Suprapubic skin (tissue), 4 donors: ENCODE measurements around the gene CDHR4. TPM values are rescaled to one million over a fixed set of nuclear protein-coding genes. Genes with fewer than 3 reads are reported as not detected.

Experiments
- DNase-seq, 2 donors: peaks; one replicate each; pipeline ENCODE4 v3.0.0-alpha.2; 2019; ENCODE audit warnings: low spot score in 2 of 2
- H3K27ac ChIP-seq: fragments of 200-600 bp; sonication (generic); one replicate; pipeline ENCODE4 v1.5.1; 2019
- H3K27me3 ChIP-seq: fragments of 200-600 bp; sonication (generic); one replicate; pipeline ENCODE4 v1.5.1; 2019
- H3K36me3 ChIP-seq: fragments of 200-600 bp; sonication (generic); one replicate; pipeline ENCODE4 v1.5.1; 2019
- H3K4me1 ChIP-seq: fragments of 200-600 bp; sonication (generic); one replicate; pipeline ENCODE4 v1.5.1; 2019
- H3K4me3 ChIP-seq: fragments of 200-600 bp; sonication (generic); one replicate; pipeline ENCODE4 v1.5.1; 2019; ENCODE audit warnings: mild to moderate bottlenecking
- H3K9me3 ChIP-seq: fragments of 200-600 bp; sonication (generic); one replicate; pipeline ENCODE4 v1.5.1; 2019
- CTCF ChIP-seq, 2 donors: fragments of 200-600 bp in 1 of 2; fragments of 450-650 bp in 1 of 2; sonication (generic) in 1 of 2; IDR thresholded peaks; one replicate each; pipeline ENCODE4 v1.5.1; 2016 to 2019; ENCODE audit warnings: antibody characterized with exemption in 2 of 2, mild to moderate bottlenecking in 1 of 2, moderate library complexity in 1 of 2
- EP300 ChIP-seq: sonication (generic); formaldehyde crosslinking; IDR thresholded peaks from one replicate; pipeline ENCODE4 v1.6.1; 2017; ENCODE audit warnings: antibody characterized with exemption
- POLR2A ChIP-seq, 2 donors: fragments of 450-650 bp; IDR thresholded peaks; one replicate each; pipeline ENCODE4 v1.6.1; 2017; ENCODE audit warnings: antibody characterized with exemption in 2 of 2, mild to moderate bottlenecking in 2 of 2, moderate library complexity in 2 of 2
- POLR2AphosphoS5 ChIP-seq, 3 donors: sonication (generic); formaldehyde crosslinking; IDR thresholded peaks; one replicate each; pipeline ENCODE4 v1.6.1; 2017; ENCODE audit warnings: antibody characterized with exemption in 3 of 3
- WGBS: methylation state at CpG from one replicate; pipeline ENCODE4 v1.1.5; 2018; 5-methylcytosine and 5-hydroxymethylcytosine counted together
- total RNA-seq, 4 donors: library from RNA; depleted of rRNA; stranded (reverse); fragments of >200 nt; gene quantifications; one replicate each; pipeline ENCODE4 v1.1.0, GENCODE V29; 2016

Gene CDHR4
- total RNA-seq, 4 donors from 2014 or later, result 0.45 to 0.89 TPM; not detected in 2

GRCh38 chr3:49771340-49771938, 28.2 kb downstream of the CDHR4 start:
- no peak overlapping the region for H3K27ac ChIP-seq
- no peak for DNase-seq
- H3K27me3 ChIP-seq, result no peaks in the 10 kb centered on the region
- no peaks in the 10 kb centered on the region for H3K9me3 ChIP-seq
- H3K4me1 ChIP-seq, result peaks cover 3% of the 10 kb centered on the region
- peaks cover 6% of the 10 kb centered on the region for H3K36me3 ChIP-seq
- WGBS, result 71% methylated on average over 1 of the region's 1 CpG
- no peak overlapping the region for H3K4me3 ChIP-seq
- TF ChIP-seq CTCF (IDR thresholded peaks at IDR 0.05) (no peak), POLR2A (IDR thresholded peaks at IDR 0.05) (no peak), EP300 (no peak), POLR2AphosphoS5 (IDR thresholded peaks at IDR 0.05) (no peak)

DNA sequence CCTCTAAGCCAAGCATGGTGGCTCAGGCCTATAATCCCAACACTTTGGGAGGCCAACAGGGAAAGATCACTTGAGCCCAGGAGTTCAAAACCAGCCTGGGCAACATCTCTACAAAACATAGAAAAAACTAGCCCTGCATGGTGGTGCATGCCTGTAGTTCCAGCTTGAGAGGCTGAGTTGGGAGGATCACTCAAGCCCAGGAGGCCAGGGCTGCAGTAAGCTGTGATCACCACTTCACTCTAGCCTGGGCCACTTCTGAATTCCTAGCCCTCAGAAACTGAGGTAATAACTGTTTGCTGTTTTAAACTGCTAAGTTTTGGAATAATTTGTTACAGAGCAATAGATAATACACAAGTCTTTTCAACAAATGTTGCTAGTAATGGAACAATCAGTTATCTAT, 29.7 kb downstream of the CDHR4 start:
- Histone ChIP-seq H3K9me3 (no peaks in the 10 kb centered on the region), H3K27ac (no peak overlapping the region), H3K4me1 (no peaks in the 10 kb centered on the region), H3K4me3 (no peak overlapping the region), H3K36me3 (peaks cover 6% of the 10 kb centered on the region), H3K27me3 (no peaks in the 10 kb centered on the region)
- TF ChIP-seq POLR2AphosphoS5 (IDR thresholded peaks at IDR 0.05) (no peak), CTCF (IDR thresholded peaks at IDR 0.05) (no peak), POLR2A (IDR thresholded peaks at IDR 0.05) (no peak), EP300 (no peak)
- DNase-seq, result peak in 1 of 2 donors; percentile 18

DNA sequence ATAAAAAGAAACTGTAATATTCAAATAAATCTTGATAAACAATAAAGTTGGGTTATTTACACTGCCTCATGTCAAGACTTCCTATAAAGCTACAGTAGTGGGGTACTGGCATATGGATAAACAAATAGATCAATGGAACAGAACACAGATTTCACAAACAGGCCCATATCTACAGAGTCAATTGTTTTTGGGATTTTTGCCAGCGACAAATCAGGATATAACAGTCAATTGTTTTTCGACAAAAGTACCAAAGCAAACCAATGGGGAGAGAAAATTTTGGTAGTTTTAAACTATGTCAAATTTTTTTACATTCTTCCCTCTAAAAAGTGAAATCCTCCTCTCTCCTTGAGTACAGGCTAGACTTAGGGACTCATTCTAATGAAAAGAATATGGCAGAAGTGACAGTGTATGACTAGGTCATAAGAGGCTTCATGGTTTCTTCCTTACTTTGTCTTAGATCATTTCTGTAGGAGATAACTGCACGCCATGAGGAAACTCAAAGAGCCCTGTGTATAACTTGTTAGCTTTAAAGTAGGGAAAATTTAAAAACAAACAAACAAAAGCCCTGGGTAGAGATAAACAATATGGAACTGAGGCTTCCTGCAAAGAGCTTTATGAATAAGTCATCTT, 30.3 kb downstream of the CDHR4 start:
- Histone ChIP-seq H3K4me1 (no peaks in the 10 kb centered on the region), H3K27me3 (no peaks in the 10 kb centered on the region), H3K4me3 (no peak overlapping the region), H3K27ac (no peak overlapping the region), H3K36me3 (peaks cover 6% of the 10 kb centered on the region), H3K9me3 (no peaks in the 10 kb centered on the region)
- 86% methylated on average over 3 of the region's 3 CpGs for WGBS
- no peak for TF ChIP-seq POLR2AphosphoS5 (IDR thresholded peaks at IDR 0.05)
- TF ChIP-seq POLR2A (IDR thresholded peaks at IDR 0.05), result no peak
- TF ChIP-seq CTCF (IDR thresholded peaks at IDR 0.05), result no peak
- no peak for TF ChIP-seq EP300
- no peak for DNase-seq

DNA sequence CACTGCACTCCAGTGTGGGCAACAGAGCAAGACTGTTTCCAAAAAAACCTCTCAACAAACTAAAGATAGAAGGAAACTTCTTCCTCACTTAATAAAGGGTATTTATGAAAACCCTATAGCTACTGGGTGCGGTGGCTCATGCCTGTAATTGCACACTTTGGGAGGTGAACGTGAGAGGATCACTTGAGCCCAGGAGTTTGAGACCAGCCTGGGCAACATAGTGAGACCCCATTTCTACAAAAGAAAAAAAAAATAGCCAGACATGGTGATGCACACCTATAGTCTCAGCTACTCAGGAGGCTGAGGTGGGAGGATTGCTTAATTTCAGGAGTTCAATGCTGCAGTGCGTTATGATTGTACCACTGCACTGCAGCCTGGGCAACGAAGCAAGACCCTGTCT, 35.7 kb downstream of the CDHR4 start:
- no peaks in the 10 kb centered on the region for H3K4me1 ChIP-seq
- H3K27ac ChIP-seq, result no peak overlapping the region
- no peak overlapping the region for H3K4me3 ChIP-seq
- no peak for TF ChIP-seq POLR2AphosphoS5 (IDR thresholded peaks at IDR 0.05)
- TF ChIP-seq POLR2A (IDR thresholded peaks at IDR 0.05), result no peak
- TF ChIP-seq EP300, result no peak
- TF ChIP-seq CTCF (IDR thresholded peaks at IDR 0.05), result no peak
- DNase-seq, result no peak
- 97% methylated on average over 4 of the region's 4 CpGs for WGBS
- H3K27me3 ChIP-seq, result no peaks in the 10 kb centered on the region
- H3K9me3 ChIP-seq, result no peaks in the 10 kb centered on the region
- H3K36me3 ChIP-seq, result peaks cover 3% of the 10 kb centered on the region

- Histone ChIP-seq H3K36me3 (peaks cover 3% of the 10 kb centered on the region), H3K27me3 (no peaks in the 10 kb centered on the region), H3K4me1 (no peaks in the 10 kb centered on the region), H3K4me3 (no peak overlapping the region), H3K27ac (no peak overlapping the region), H3K9me3 (no peaks in the 10 kb centered on the region)
- TF ChIP-seq POLR2AphosphoS5 (IDR thresholded peaks at IDR 0.05) (no peak), EP300 (no peak), CTCF (IDR thresholded peaks at IDR 0.05) (no peak), POLR2A (IDR thresholded peaks at IDR 0.05) (no peak)
- DNase-seq, result peak in 1 of 2 donors; percentile 18
- 82% methylated on average over 3 of the region's 3 CpGs for WGBS
Measured at GRCh38 chr3:49761661-49762060, 38.0 kb downstream of the CDHR4 start.
